Muscle layer of duodenum (tissue), 2 donors: ENCODE data around the gene RABGGTA.

Experiments used
- H3K27ac ChIP-seq: one replicate; pipeline ENCODE4 v1.7.0; 2013; ENCODE audit warnings: mild to moderate bottlenecking, low read length
- H3K27me3 ChIP-seq: one replicate; pipeline ENCODE4 v1.7.0; 2013; ENCODE audit warnings: low read depth, mild to moderate bottlenecking, control low read depth, low read length
- H3K36me3 ChIP-seq, 2 donors: one replicate each; pipeline ENCODE4 v1.7.0; 2013; ENCODE audit warnings: low read length in 2 of 2, control low read depth in 1 of 2, mild to moderate bottlenecking in 1 of 2; ENCODE audit not compliant: insufficient read depth in 2 of 2, control insufficient read depth in 1 of 2
- H3K4me1 ChIP-seq, 2 donors: one replicate each; pipeline ENCODE4 v1.7.0; 2013; ENCODE audit warnings: low read length in 2 of 2, mild to moderate bottlenecking in 2 of 2, control low read depth in 1 of 2, moderate library complexity in 1 of 2; ENCODE audit not compliant: insufficient read depth in 2 of 2, control insufficient read depth in 1 of 2
- H3K4me3 ChIP-seq, 2 donors: one replicate each; pipeline ENCODE4 v1.7.0; 2013; ENCODE audit warnings: low read length in 2 of 2, low read depth in 1 of 2, mild to moderate bottlenecking in 1 of 2
- H3K9me3 ChIP-seq, 2 donors: one replicate each; pipeline ENCODE4 v1.7.0; 2013; ENCODE audit warnings: low read length in 2 of 2, control low read depth in 1 of 2, mild to moderate bottlenecking in 1 of 2; ENCODE audit not compliant: control insufficient read depth in 1 of 2
- donor health status: healthy.

Gene RABGGTA

DNA sequence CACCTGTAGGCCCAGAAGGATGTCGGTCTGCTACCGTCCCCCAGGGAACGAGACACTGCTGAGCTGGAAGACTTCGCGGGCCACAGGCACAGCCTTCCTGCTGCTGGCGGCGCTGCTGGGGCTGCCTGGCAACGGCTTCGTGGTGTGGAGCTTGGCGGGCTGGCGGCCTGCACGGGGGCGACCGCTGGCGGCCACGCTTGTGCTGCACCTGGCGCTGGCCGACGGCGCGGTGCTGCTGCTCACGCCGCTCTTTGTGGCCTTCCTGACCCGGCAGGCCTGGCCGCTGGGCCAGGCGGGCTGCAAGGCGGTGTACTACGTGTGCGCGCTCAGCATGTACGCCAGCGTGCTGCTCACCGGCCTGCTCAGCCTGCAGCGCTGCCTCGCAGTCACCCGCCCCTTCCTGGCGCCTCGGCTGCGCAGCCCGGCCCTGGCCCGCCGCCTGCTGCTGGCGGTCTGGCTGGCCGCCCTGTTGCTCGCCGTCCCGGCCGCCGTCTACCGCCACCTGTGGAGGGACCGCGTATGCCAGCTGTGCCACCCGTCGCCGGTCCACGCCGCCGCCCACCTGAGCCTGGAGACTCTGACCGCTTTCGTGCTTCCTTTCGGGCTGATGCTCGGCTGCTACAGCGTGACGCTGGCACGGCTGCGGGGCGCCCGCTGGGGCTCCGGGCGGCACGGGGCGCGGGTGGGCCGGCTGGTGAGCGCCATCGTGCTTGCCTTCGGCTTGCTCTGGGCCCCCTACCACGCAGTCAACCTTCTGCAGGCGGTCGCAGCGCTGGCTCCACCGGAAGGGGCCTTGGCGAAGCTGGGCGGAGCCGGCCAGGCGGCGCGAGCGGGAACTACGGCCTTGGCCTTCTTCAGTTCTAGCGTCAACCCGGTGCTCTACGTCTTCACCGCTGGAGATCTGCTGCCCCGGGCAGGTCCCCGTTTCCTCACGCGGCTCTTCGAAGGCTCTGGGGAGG, 39.5 kb upstream of the RABGGTA start, which contains the start of gene LTB4R:
Gene LTB4R (plus strand): TSS at position 857 of the 959 bp plus-strand sequence. CDS start 4,150 bp downstream, outside the sequence.
- Histone ChIP-seq H3K36me3 (peaks cover 11 to 16% of the 10 kb centered on the region in 2 donors), H3K27me3 (no peaks in the 10 kb centered on the region), H3K9me3 (no peaks in the 10 kb centered on the region), H3K27ac (peak within 1 kb of the TSS; percentile 40), H3K4me3 (peak within 1 kb of the TSS; percentile 55 to 71), H3K4me1 (peaks cover 21 to 22% of the 10 kb centered on the region in 2 donors)

DNA sequence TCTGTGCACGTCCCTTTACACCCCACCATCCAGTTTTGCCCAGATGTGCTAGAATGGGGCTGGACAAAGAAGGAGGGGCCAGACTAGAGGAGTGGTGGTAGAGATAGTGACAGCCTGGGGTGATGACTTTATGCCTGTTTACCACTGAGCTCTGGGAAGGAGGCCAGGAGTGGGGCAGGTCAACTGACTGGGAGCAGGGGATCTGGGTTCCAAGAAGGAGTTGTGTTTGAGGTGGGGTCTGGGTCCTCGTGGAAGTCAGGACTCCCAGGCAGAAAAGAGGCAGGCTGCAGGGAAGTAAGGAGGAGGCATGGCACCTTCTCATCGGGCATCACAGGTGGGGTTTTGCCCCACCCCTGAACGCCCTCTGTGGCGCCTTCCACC, 38.9 kb upstream of the RABGGTA start:
- peak overlapping the region; percentile 31 to 71 for H3K4me3 ChIP-seq
- peaks cover 21% of the 10 kb centered on the region in 2 donors for H3K4me1 ChIP-seq
- H3K9me3 ChIP-seq: no peaks in the 10 kb centered on the region
- no peak overlapping the region for H3K27ac ChIP-seq
- H3K27me3 ChIP-seq: no peaks in the 10 kb centered on the region
- H3K36me3 ChIP-seq: peaks cover 18 to 23% of the 10 kb centered on the region in 2 donors

DNA sequence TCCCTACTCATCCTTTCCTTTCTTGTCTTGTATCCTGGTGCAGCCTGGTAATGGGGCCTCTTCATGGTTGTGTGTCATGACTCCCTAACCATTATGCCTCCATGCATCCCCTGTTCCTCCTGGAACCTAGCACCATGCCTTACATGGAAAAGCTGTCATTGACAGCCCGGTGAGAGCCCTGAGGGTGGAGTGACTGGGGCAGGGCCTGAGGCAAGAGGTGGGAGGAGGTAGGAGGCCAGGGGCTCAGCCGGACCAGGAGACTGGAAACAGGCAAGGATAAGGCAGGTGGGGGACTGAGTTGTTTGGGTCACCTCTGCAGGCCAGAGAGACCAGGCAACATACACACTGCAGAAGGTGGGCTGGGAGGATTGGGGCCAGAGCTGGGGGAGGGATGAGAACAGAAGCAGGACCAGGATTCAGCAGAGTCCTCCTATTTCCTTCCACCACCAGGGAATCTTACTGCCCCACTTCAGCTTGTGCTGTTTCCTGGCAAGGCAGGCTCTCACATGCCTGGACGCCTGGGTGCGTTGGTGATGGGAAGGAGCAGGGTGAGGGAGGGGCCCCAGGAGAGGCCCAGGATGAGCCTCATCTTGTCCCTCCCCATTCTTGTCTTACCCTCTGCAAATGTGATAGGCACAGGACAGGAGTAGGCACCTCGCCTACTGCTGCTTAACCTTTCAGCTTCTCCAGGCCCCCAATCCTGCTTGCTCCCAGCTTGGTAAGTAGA, 38.3 kb upstream of the RABGGTA start, which contains the start of gene LTB4R2:
Gene LTB4R2 (plus strand): TSS at position 603 of the 727 bp plus-strand sequence. CDS start 525 bp downstream, outside the sequence.
- Histone ChIP-seq H3K27ac (no peak within 1 kb of the TSS), H3K4me1 (peaks cover 21% of the 10 kb centered on the region in 2 donors)

DNA sequence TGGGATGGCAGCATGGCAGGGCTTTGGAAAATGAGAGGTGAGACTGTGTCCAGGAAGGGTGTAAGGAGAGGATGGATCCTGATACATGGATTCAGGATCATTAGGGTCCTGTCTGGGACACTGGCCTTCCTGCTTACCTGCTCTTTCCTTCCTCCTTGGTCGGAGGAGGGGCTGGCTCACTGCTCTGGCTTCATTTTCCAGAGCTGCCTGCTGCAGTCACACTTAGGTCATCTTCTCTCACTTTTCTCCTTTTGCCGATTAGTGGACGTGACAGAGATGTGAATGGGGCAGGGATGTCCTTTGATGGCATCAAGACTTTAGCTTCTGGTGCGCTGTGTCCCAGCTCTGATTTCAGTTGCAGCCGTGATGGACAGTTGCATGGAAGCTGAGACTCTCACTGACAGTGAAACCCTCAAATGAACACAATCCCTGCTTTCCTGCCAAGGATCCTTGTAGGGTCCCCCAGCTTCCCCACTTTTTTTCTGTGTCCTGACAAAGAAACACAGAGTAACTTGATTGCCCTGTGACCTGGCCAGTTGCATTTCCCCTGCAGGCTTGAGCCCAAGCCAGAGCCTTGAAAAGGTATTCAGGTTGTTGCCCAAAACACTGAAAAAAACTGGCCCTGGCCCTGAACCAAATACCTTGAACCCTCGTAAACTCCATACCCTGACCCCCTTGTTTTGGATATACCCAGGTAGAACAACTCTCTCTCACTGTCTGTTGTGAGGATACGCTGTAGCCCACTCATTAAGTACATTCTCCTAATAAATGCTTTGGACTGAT, 37.1 kb upstream of the RABGGTA start:
- Histone ChIP-seq H3K4me3 (no peak overlapping the region), H3K27ac (peak overlapping the region; percentile 72), H3K4me1 (peaks cover 12 to 21% of the 10 kb centered on the region in 2 donors), H3K36me3 (peaks cover 35 to 40% of the 10 kb centered on the region in 2 donors), H3K27me3 (no peaks in the 10 kb centered on the region), H3K9me3 (no peaks in the 10 kb centered on the region)

More for the DNA sequence above, 38.3 kb upstream of the RABGGTA start, which contains the start of gene LTB4R2:
- Histone ChIP-seq H3K36me3 (peaks cover 23 to 28% of the 10 kb centered on the region in 2 donors), H3K4me3 (peak within 1 kb of the TSS; percentile 31 to 71), H3K27me3 (no peaks in the 10 kb centered on the region), H3K9me3 (no peaks in the 10 kb centered on the region)

DNA sequence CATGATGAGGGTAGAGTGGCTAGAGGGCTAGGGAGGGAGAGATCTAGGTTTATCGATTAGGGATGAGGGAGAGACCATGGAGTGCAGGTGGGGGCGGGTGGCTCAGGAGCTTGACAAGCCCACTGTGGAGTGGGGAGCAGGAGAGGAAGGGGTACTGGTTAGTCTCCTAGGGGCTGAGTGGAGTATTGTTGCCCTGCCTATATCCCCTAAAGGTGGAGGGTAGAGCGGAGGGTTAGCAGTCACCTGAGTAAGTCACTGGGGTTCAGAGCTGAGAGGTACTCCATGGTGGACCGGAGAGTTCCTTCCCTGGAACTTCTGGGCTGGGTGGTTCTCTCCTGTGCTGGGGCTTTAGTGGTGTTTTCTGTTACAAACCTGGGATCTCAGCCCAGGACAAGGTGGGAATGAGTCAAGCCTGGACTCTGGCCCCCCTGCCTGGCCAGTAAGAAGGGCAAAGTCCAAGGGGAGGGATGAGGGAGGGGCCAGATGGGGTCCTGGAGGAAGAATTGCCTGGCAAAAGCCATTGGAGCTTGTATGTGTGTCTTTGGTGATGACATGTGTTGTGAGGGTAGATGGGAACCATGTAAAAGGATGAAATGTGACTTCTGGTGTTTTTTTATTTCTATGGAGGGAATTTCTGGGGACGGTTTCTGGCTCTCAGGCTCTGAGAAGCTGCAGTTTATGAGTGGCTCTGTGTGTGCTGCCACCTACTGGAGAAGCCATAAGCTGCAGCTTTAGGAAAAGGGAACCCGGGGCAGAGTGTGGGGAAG, 36.4 kb upstream of the RABGGTA start, which contains the start of gene CIDEB:
Gene CIDEB (minus strand): TSS at position 403 of the 767 bp plus-strand sequence. CDS start 119 bp downstream, at position 284.
- Histone ChIP-seq H3K4me1 (peaks cover 12 to 21% of the 10 kb centered on the region in 2 donors), H3K36me3 (peaks cover 40 to 48% of the 10 kb centered on the region in 2 donors), H3K4me3 (peak within 1 kb of the TSS in 1 of 2 donors; percentile 40), H3K27ac (peak within 1 kb of the TSS; percentile 72), H3K9me3 (no peaks in the 10 kb centered on the region), H3K27me3 (no peaks in the 10 kb centered on the region)

DNA sequence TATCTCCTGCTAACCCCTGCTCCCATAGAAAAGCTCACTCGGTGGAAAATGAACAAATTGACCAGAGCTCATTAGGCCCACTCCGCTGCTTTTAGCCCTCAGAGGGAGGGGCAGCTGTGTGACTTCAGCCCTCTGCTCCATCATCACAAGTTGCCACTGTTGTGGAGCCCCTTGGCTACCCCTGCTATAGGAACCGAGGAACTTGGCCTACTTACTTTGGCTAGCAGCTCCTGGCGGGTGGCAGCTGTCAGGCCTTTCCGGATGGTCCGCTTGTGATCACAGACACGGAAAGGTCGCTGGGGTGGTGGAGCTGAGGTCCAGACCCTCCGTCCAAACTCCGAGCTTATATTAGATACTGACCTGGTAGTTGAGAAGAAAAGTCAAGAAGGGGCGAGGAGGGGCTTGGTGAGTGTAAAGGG, 35.8 kb upstream of the RABGGTA start:
- Histone ChIP-seq H3K4me1 (peaks cover 12 to 21% of the 10 kb centered on the region in 2 donors), H3K36me3 (peaks cover 46 to 54% of the 10 kb centered on the region in 2 donors), H3K4me3 (peak overlapping the region in 1 of 2 donors; percentile 40), H3K9me3 (no peaks in the 10 kb centered on the region), H3K27ac (peak overlapping the region; percentile 72), H3K27me3 (no peaks in the 10 kb centered on the region)

DNA sequence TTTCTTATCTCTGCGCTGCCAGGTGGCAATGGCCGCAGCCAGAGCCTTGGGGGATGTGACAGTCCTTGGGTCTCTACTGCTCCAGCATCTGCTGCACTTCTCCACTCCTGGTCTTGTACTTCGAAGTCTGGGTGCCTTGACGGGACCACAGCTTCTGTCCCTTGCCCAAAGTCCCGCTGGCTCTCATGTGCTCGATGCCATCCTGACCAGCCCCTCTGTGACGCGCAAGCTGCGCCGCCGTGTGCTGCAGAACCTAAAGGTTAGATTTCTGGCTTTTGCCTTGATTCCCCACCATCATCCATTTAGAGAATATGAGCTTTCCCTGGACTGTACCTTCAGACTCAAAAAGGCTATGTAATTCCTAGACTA, 32.6 kb upstream of the RABGGTA start:
- peak overlapping the region; percentile 54 for H3K27ac ChIP-seq
- peaks cover 52 to 63% of the 10 kb centered on the region in 2 donors for H3K36me3 ChIP-seq
- no peak overlapping the region for H3K4me3 ChIP-seq
- H3K4me1 ChIP-seq: peaks cover 12 to 20% of the 10 kb centered on the region in 2 donors
- no peaks in the 10 kb centered on the region for H3K9me3 ChIP-seq
- H3K27me3 ChIP-seq: no peaks in the 10 kb centered on the region

DNA sequence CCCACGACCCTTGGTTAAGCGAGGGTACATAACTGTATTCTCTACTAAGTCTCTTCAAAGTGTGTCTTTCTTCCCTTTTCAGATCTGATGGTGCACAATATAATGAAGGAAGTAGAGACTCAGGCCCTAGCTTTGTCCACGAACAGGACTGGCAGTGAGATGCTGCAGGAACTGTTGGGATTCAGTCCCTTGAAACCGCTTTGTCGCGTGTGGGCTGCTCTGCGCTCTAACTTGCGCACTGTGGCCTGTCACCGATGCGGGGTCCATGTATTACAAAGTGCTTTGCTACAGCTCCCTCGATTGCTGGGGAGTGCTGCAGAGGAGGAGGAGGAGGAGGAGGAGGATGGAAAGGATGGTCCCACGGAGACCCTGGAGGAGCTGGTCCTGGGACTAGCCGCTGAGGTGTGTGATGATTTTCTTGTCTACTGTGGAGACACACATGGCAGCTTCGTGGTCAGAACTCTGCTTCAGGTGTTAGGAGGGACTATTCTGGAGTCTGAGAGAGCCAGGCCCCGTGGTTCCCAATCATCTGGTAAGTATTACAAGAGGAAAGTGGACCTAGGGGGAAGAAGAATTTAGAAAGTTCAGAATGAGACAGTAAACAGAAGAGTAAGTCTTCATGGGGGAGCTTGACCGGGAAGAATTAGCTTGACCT, 29.1 kb upstream of the RABGGTA start:
- Histone ChIP-seq H3K36me3 (peaks cover 47 to 51% of the 10 kb centered on the region in 2 donors), H3K9me3 (no peaks in the 10 kb centered on the region), H3K27ac (peak overlapping the region; percentile 89), H3K27me3 (no peaks in the 10 kb centered on the region), H3K4me1 (peaks cover 12 to 29% of the 10 kb centered on the region in 2 donors), H3K4me3 (peak overlapping the region; percentile 81 to 93)

DNA sequence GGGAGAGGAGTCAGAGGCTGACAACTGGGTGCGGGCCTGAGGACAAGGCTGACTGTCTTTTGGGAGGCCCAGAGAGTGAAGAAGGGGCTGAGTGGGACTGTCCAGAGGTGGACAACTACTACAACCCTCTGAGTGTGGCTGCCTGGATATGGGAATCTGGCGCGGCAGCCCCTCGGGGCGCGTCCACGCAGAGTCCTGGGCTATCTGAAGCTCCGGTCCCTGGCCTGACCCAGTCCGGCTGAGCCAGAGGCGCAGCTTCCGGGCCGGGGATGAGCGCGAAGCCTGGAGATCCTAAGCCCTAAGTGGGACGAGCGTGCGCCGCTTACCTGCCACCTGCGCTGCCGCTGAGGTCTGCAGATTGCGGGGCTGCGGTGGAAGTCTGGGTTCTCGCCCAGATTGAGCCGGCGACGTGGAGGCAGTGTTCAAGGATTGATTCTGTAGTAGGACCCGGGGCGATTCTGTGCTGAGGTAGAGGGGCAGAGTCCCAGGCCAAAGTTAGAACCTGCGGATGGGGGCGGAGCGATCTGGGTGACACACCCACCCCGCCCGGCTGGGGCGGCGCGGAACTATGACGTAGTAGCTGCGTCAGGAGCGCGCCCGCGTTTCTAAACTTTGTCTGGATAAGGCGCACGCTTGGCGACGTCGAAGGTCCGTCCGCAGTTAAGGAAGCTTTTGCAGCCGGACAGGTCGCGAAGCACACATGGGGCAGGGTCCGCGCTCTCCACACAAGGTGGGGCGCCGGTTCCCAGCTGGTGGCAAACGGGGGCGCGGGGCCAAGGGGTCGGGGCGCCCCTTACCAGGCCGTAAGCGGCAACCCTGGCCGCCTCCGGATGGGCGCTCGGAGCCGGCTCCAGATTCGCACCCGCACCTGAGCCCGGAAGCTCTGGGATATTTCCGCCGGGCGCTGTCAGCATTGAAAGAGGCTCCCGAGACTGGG, 28.1 kb upstream of the RABGGTA start, which contains the start of the genes DHRS1 and NOP9:
Gene DHRS1 (minus strand): TSS at position 526 of the 937 bp plus-strand sequence. CDS start 674 bp downstream, outside the sequence.
Gene NOP9 (plus strand): TSS at position 596 of the 937 bp plus-strand sequence. CDS start 105 bp downstream, at position 701.
- peaks cover 39 to 46% of the 10 kb centered on the region in 2 donors for H3K36me3 ChIP-seq
- peaks cover 12 to 29% of the 10 kb centered on the region in 2 donors for H3K4me1 ChIP-seq
- H3K9me3 ChIP-seq: no peaks in the 10 kb centered on the region
- H3K4me3 ChIP-seq: peak within 1 kb of the TSS; percentile 81 to 93
- H3K27me3 ChIP-seq: no peaks in the 10 kb centered on the region
- H3K27ac ChIP-seq: peak within 1 kb of the TSS; percentile 89
